Measurements from ENCODE around the gene MKRN2. TPM values are rescaled to one million over a fixed set of nuclear protein-coding genes. Genes with fewer than 3 reads are reported as not detected.

The MKRN2 gene

Small RNA genes within 50 kb of the gene (small RNA-seq; reads per million reads assigned to genes)
- gene RF00017 (not detected), gene RNA5SP123 (not detected), gene RNU6-377P (not detected)
